Measurements from ENCODE around the gene TATDN3.

TATDN3 gene

GRCh38 chr1:212780759-212781158 is 10.9 kb upstream of the TATDN3 start:
- Histone ChIP-seq H3K36me3 (ENCODE audit: control insufficient read depth, insufficient read depth, low read length) (no peaks in the 10 kb centered on the region), H3K9ac (ENCODE audit: low read length) (no peak overlapping the region), H3K4me1 (ENCODE audit: control insufficient read depth, insufficient read depth, low read length) (no peaks in the 10 kb centered on the region), H3K9me3 (ENCODE audit: control insufficient read depth, low read length) (no peaks in the 10 kb centered on the region), H3K27me3 (ENCODE audit: control insufficient read depth, insufficient read depth, low read length) (no peaks in the 10 kb centered on the region), H3K4me3 (ENCODE audit: low read length) (no peak overlapping the region)

GRCh38 chr1:212781225-212781624 is 10.5 kb upstream of the TATDN3 start:
- no peaks in the 10 kb centered on the region for H3K4me1 ChIP-seq (ENCODE audit: control insufficient read depth, insufficient read depth, low read length)
- H3K36me3 ChIP-seq (ENCODE audit: control insufficient read depth, insufficient read depth, low read length) = no peaks in the 10 kb centered on the region
- no peak overlapping the region for H3K9ac ChIP-seq (ENCODE audit: low read length)
- H3K27me3 ChIP-seq (ENCODE audit: control insufficient read depth, insufficient read depth, low read length) = no peaks in the 10 kb centered on the region
- H3K9me3 ChIP-seq (ENCODE audit: control insufficient read depth, low read length) = no peaks in the 10 kb centered on the region
- no peak overlapping the region for H3K4me3 ChIP-seq (ENCODE audit: low read length)

GRCh38 chr1:212782422-212783154 is 9.1 kb upstream of the TATDN3 start:
- Histone ChIP-seq H3K4me3 (ENCODE audit: low read length) (no peak overlapping the region), H3K27me3 (ENCODE audit: control insufficient read depth, insufficient read depth, low read length) (no peaks in the 10 kb centered on the region), H3K9me3 (ENCODE audit: control insufficient read depth, low read length) (no peaks in the 10 kb centered on the region), H3K4me1 (ENCODE audit: control insufficient read depth, insufficient read depth, low read length) (no peaks in the 10 kb centered on the region), H3K36me3 (ENCODE audit: control insufficient read depth, insufficient read depth, low read length) (no peaks in the 10 kb centered on the region), H3K9ac (ENCODE audit: low read length) (no peak overlapping the region)

- no peaks in the 10 kb centered on the region for H3K9me3 ChIP-seq (ENCODE audit: control insufficient read depth, low read length)
- no peaks in the 10 kb centered on the region for H3K27me3 ChIP-seq (ENCODE audit: control insufficient read depth, insufficient read depth, low read length)
- H3K4me1 ChIP-seq (ENCODE audit: control insufficient read depth, insufficient read depth, low read length) = no peaks in the 10 kb centered on the region
- H3K4me3 ChIP-seq (ENCODE audit: low read length) = no peak overlapping the region
- no peaks in the 10 kb centered on the region for H3K36me3 ChIP-seq (ENCODE audit: control insufficient read depth, insufficient read depth, low read length)
- H3K9ac ChIP-seq (ENCODE audit: low read length) = no peak overlapping the region
Measured at GRCh38 chr1:212783976-212784375, 7.7 kb upstream of the TATDN3 start.

GRCh38 chr1:212785871-212786270 is 5.8 kb upstream of the TATDN3 start:
- no peaks in the 10 kb centered on the region for H3K27me3 ChIP-seq (ENCODE audit: control insufficient read depth, insufficient read depth, low read length)
- H3K4me1 ChIP-seq (ENCODE audit: control insufficient read depth, insufficient read depth, low read length) = no peaks in the 10 kb centered on the region
- no peak overlapping the region for H3K4me3 ChIP-seq (ENCODE audit: low read length)
- H3K9me3 ChIP-seq (ENCODE audit: control insufficient read depth, low read length) = no peaks in the 10 kb centered on the region
- no peaks in the 10 kb centered on the region for H3K36me3 ChIP-seq (ENCODE audit: control insufficient read depth, insufficient read depth, low read length)
- H3K9ac ChIP-seq (ENCODE audit: low read length) = no peak overlapping the region

- Histone ChIP-seq H3K27me3 (ENCODE audit: control insufficient read depth, insufficient read depth, low read length) (no peaks in the 10 kb centered on the region), H3K4me1 (ENCODE audit: control insufficient read depth, insufficient read depth, low read length) (peaks cover 11% of the 10 kb centered on the region), H3K9me3 (ENCODE audit: control insufficient read depth, low read length) (no peaks in the 10 kb centered on the region), H3K36me3 (ENCODE audit: control insufficient read depth, insufficient read depth, low read length) (no peaks in the 10 kb centered on the region), H3K9ac (ENCODE audit: low read length) (peak overlapping the region; percentile 95), H3K4me3 (ENCODE audit: low read length) (peak overlapping the region; percentile 83)
Measured at GRCh38 chr1:212791261-212791675, 426 bp upstream of the TATDN3 start.

GRCh38 chr1:212792396-212792908 is 758 bp downstream of the TATDN3 start:
- peak overlapping the region; percentile 95 for H3K9ac ChIP-seq (ENCODE audit: low read length)
- H3K27me3 ChIP-seq (ENCODE audit: control insufficient read depth, insufficient read depth, low read length) = no peaks in the 10 kb centered on the region
- H3K9me3 ChIP-seq (ENCODE audit: control insufficient read depth, low read length) = no peaks in the 10 kb centered on the region
- H3K4me1 ChIP-seq (ENCODE audit: control insufficient read depth, insufficient read depth, low read length) = peaks cover 11% of the 10 kb centered on the region
- H3K36me3 ChIP-seq (ENCODE audit: control insufficient read depth, insufficient read depth, low read length) = no peaks in the 10 kb centered on the region
- peak overlapping the region; percentile 83 for H3K4me3 ChIP-seq (ENCODE audit: low read length)

GRCh38 chr1:212794561-212795014 is 2.9 kb downstream of the TATDN3 start:
- Histone ChIP-seq H3K4me1 (ENCODE audit: control insufficient read depth, insufficient read depth, low read length) (peaks cover 11% of the 10 kb centered on the region), H3K36me3 (ENCODE audit: control insufficient read depth, insufficient read depth, low read length) (no peaks in the 10 kb centered on the region), H3K4me3 (ENCODE audit: low read length) (no peak overlapping the region), H3K27me3 (ENCODE audit: control insufficient read depth, insufficient read depth, low read length) (no peaks in the 10 kb centered on the region), H3K9ac (ENCODE audit: low read length) (no peak overlapping the region), H3K9me3 (ENCODE audit: control insufficient read depth, low read length) (no peaks in the 10 kb centered on the region)

GRCh38 chr1:212797681-212798080 is 6.0 kb downstream of the TATDN3 start:
- Histone ChIP-seq H3K4me3 (ENCODE audit: low read length) (no peak overlapping the region), H3K36me3 (ENCODE audit: control insufficient read depth, insufficient read depth, low read length) (no peaks in the 10 kb centered on the region), H3K27me3 (ENCODE audit: control insufficient read depth, insufficient read depth, low read length) (no peaks in the 10 kb centered on the region), H3K4me1 (ENCODE audit: control insufficient read depth, insufficient read depth, low read length) (peaks cover 9% of the 10 kb centered on the region), H3K9ac (ENCODE audit: low read length) (no peak overlapping the region), H3K9me3 (ENCODE audit: control insufficient read depth, low read length) (no peaks in the 10 kb centered on the region)

- Histone ChIP-seq H3K4me3 (ENCODE audit: low read length) (no peak overlapping the region), H3K9ac (ENCODE audit: low read length) (no peak overlapping the region), H3K36me3 (ENCODE audit: control insufficient read depth, insufficient read depth, low read length) (no peaks in the 10 kb centered on the region), H3K9me3 (ENCODE audit: control insufficient read depth, low read length) (no peaks in the 10 kb centered on the region), H3K4me1 (ENCODE audit: control insufficient read depth, insufficient read depth, low read length) (no peaks in the 10 kb centered on the region), H3K27me3 (ENCODE audit: control insufficient read depth, insufficient read depth, low read length) (no peaks in the 10 kb centered on the region)
Measured at GRCh38 chr1:212805767-212806166, 14.1 kb downstream of the TATDN3 start.

- Histone ChIP-seq H3K9me3 (ENCODE audit: control insufficient read depth, low read length) (no peaks in the 10 kb centered on the region), H3K4me3 (ENCODE audit: low read length) (no peak overlapping the region), H3K36me3 (ENCODE audit: control insufficient read depth, insufficient read depth, low read length) (no peaks in the 10 kb centered on the region), H3K9ac (ENCODE audit: low read length) (no peak overlapping the region), H3K27me3 (ENCODE audit: control insufficient read depth, insufficient read depth, low read length) (no peaks in the 10 kb centered on the region), H3K4me1 (ENCODE audit: control insufficient read depth, insufficient read depth, low read length) (peaks cover 17% of the 10 kb centered on the region)
Measured at GRCh38 chr1:212814537-212815334, 23.0 kb downstream of the TATDN3 start.

- Histone ChIP-seq H3K9ac (ENCODE audit: low read length) (no peak overlapping the region), H3K4me3 (ENCODE audit: low read length) (no peak overlapping the region), H3K4me1 (ENCODE audit: control insufficient read depth, insufficient read depth, low read length) (peaks cover 17% of the 10 kb centered on the region), H3K9me3 (ENCODE audit: control insufficient read depth, low read length) (no peaks in the 10 kb centered on the region), H3K36me3 (ENCODE audit: control insufficient read depth, insufficient read depth, low read length) (no peaks in the 10 kb centered on the region), H3K27me3 (ENCODE audit: control insufficient read depth, insufficient read depth, low read length) (no peaks in the 10 kb centered on the region)
Measured at GRCh38 chr1:212816567-212817278, 25.0 kb downstream of the TATDN3 start.

Measured in mucosa of stomach (tissue), 1 donor.